ENCODE data around the gene SLC27A5.
A peak's percentile ranks its signal among the peaks of the same experiment; 100 is the strongest.
"Not testable (repeated sequence)": the region's sequence is repeated elsewhere in the genome, so short reads cannot be mapped to it uniquely, and the experiment has no call there.

Gene SLC27A5

GRCh38 chr19:58513213-58513693, 1.5 kb upstream of the SLC27A5 start:
- Histone ChIP-seq H3K4me1 (ENCODE audit: control insufficient read depth, insufficient read depth, low read length) (peaks cover 3% of the 10 kb centered on the region), H3K9me3 (ENCODE audit: control insufficient read depth, low read length) (no peaks in the 10 kb centered on the region), H3K4me3 (ENCODE audit: insufficient read depth, low read depth, low read length) (no peak overlapping the region), H3K27me3 (ENCODE audit: control insufficient read depth, insufficient read depth, low read length, poor library complexity, severe bottlenecking) (no peaks in the 10 kb centered on the region), H3K36me3 (ENCODE audit: control insufficient read depth, insufficient read depth, low read length) (peaks cover 10% of the 10 kb centered on the region), H3K27ac (ENCODE audit: insufficient read depth, low read depth, low read length, poor library complexity, severe bottlenecking) (no peak overlapping the region)
- WGBS, 2 experiments, result 95% methylated on average over 10 of the region's 10 CpGs

GRCh38 chr19:58510084-58510862, 1.5 kb downstream of the SLC27A5 start:
- Histone ChIP-seq H3K27me3 (ENCODE audit: control insufficient read depth, insufficient read depth, low read length, poor library complexity, severe bottlenecking) (no peaks in the 10 kb centered on the region), H3K4me1 (ENCODE audit: control insufficient read depth, insufficient read depth, low read length) (no peaks in the 10 kb centered on the region), H3K9me3 (ENCODE audit: control insufficient read depth, low read length) (no peaks in the 10 kb centered on the region), H3K27ac (ENCODE audit: insufficient read depth, low read depth, low read length, poor library complexity, severe bottlenecking) (no peak overlapping the region), H3K4me3 (ENCODE audit: insufficient read depth, low read depth, low read length) (no peak overlapping the region), H3K36me3 (ENCODE audit: control insufficient read depth, insufficient read depth, low read length) (no peaks in the 10 kb centered on the region)
- WGBS, 2 experiments, result 83 to 89% methylated on average over 8 of the region's 8 CpGs

- no peaks in the 10 kb centered on the region for H3K9me3 ChIP-seq (ENCODE audit: control insufficient read depth, low read length)
- H3K4me3 ChIP-seq (ENCODE audit: insufficient read depth, low read depth, low read length), result no peak overlapping the region
- H3K4me1 ChIP-seq (ENCODE audit: control insufficient read depth, insufficient read depth, low read length), result no peaks in the 10 kb centered on the region
- H3K27me3 ChIP-seq (ENCODE audit: control insufficient read depth, insufficient read depth, low read length, poor library complexity, severe bottlenecking), result no peaks in the 10 kb centered on the region
- H3K36me3 ChIP-seq (ENCODE audit: control insufficient read depth, insufficient read depth, low read length), result no peaks in the 10 kb centered on the region
- no peak overlapping the region for H3K27ac ChIP-seq (ENCODE audit: insufficient read depth, low read depth, low read length, poor library complexity, severe bottlenecking)
- WGBS, 2 experiments, result 92 to 93% methylated on average over 11 of the region's 11 CpGs
Observed at GRCh38 chr19:58509731-58510083, 2.1 kb downstream of the SLC27A5 start.

DNA sequence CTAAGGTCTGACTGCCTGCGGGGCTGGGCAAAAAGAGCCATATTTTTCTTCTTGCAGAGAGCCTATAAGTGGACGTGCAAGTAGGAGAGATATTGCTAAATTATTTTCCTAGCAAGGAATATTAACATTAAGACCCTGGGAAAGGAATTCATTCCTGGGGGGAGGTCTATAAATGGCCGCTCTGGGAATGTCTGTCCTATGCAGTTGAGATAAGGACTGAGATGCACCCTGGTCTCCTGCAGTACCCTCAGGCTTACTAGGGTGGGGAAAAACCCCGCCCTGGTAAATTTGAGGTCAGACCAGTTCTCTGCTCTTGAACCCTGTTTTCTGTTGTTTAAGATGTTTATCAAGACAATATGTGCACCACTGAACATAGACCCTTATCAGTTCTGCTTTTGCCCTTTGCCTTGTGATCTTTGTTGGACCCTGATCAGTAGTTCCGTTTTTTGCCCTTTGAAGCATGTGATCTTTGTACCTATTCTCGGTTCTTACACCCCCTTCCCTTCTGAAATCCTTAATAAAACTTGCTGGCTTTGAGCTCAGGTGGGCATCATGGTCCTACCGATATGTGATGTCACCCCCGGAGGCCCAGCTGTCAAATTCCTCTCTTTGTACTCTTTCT, 4.1 kb downstream of the SLC27A5 start:
- H3K36me3 ChIP-seq (ENCODE audit: control insufficient read depth, insufficient read depth, low read length); H3K27ac ChIP-seq (ENCODE audit: insufficient read depth, low read depth, low read length, poor library complexity, severe bottlenecking); H3K9me3 ChIP-seq (ENCODE audit: control insufficient read depth, low read length); H3K4me3 ChIP-seq (ENCODE audit: insufficient read depth, low read depth, low read length); H3K4me1 ChIP-seq (ENCODE audit: control insufficient read depth, insufficient read depth, low read length); H3K27me3 ChIP-seq (ENCODE audit: control insufficient read depth, insufficient read depth, low read length, poor library complexity, severe bottlenecking): not testable (repeated sequence)
- 89% methylated on average over 7 of the region's 8 CpGs for WGBS, 2 experiments

- Histone ChIP-seq H3K9me3 (ENCODE audit: control insufficient read depth, low read length) (no peaks in the 10 kb centered on the region), H3K4me3 (ENCODE audit: insufficient read depth, low read depth, low read length) (peak overlapping the region; percentile 82), H3K4me1 (ENCODE audit: control insufficient read depth, insufficient read depth, low read length) (peaks cover 11% of the 10 kb centered on the region), H3K36me3 (ENCODE audit: control insufficient read depth, insufficient read depth, low read length) (no peaks in the 10 kb centered on the region), H3K27me3 (ENCODE audit: control insufficient read depth, insufficient read depth, low read length, poor library complexity, severe bottlenecking) (no peaks in the 10 kb centered on the region), H3K27ac (ENCODE audit: insufficient read depth, low read depth, low read length, poor library complexity, severe bottlenecking) (no peak overlapping the region)
- 93 to 94% methylated on average over 14 of the region's 14 CpGs for WGBS, 2 experiments
Observed at GRCh38 chr19:58500242-58500641, 11.6 kb downstream of the SLC27A5 start.

GRCh38 chr19:58499021-58499927, 12.5 kb downstream of the SLC27A5 start:
- H3K27me3 ChIP-seq (ENCODE audit: control insufficient read depth, insufficient read depth, low read length, poor library complexity, severe bottlenecking), result no peaks in the 10 kb centered on the region
- no peaks in the 10 kb centered on the region for H3K36me3 ChIP-seq (ENCODE audit: control insufficient read depth, insufficient read depth, low read length)
- H3K4me1 ChIP-seq (ENCODE audit: control insufficient read depth, insufficient read depth, low read length), result peaks cover 11% of the 10 kb centered on the region
- peak overlapping the region; percentile 82 for H3K4me3 ChIP-seq (ENCODE audit: insufficient read depth, low read depth, low read length)
- WGBS, 2 experiments, result 2% methylated on average over 60 of the region's 60 CpGs
- H3K27ac ChIP-seq (ENCODE audit: insufficient read depth, low read depth, low read length, poor library complexity, severe bottlenecking), result no peak overlapping the region
- H3K9me3 ChIP-seq (ENCODE audit: control insufficient read depth, low read length), result no peaks in the 10 kb centered on the region

- H3K4me3 ChIP-seq (ENCODE audit: insufficient read depth, low read depth, low read length), result peak overlapping the region; percentile 33
Observed at GRCh38 chr19:58498316-58499020, 13.3 kb downstream of the SLC27A5 start.

DNA sequence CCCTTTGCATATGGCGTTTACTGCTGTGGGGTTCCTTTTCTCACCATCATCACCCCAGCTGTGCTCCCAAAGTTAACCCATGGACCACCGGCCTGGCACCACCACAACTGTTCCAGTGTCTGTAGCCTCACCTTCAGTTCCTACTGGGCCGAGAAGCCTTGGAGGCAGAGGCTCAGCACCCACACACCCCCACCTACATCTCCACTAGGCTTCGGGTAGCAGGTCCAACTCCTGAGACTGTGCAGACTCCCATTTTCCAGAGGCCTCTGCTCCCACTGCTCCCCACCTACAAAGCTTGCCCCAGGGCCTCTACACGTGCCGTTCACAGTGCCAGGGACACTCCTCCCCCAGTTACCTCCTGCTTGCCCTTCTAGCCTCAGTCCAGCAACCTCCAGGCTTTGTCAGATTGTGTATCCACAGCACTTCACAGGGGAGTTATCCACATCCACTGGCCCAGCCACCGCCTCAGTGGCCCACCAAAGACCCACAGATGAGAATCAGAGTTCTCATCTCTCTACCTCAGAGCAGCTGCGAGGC, 14.1 kb downstream of the SLC27A5 start:
- WGBS, 2 experiments, result 90 to 91% methylated on average over 8 of the region's 8 CpGs
- H3K36me3 ChIP-seq (ENCODE audit: control insufficient read depth, insufficient read depth, low read length), result no peaks in the 10 kb centered on the region

More at GRCh38 chr19:58498316-58499020, 13.3 kb downstream of the SLC27A5 start:
- Histone ChIP-seq H3K27ac (ENCODE audit: insufficient read depth, low read depth, low read length, poor library complexity, severe bottlenecking) (no peak overlapping the region), H3K36me3 (ENCODE audit: control insufficient read depth, insufficient read depth, low read length) (no peaks in the 10 kb centered on the region), H3K9me3 (ENCODE audit: control insufficient read depth, low read length) (no peaks in the 10 kb centered on the region), H3K4me1 (ENCODE audit: control insufficient read depth, insufficient read depth, low read length) (peaks cover 11% of the 10 kb centered on the region), H3K27me3 (ENCODE audit: control insufficient read depth, insufficient read depth, low read length, poor library complexity, severe bottlenecking) (no peaks in the 10 kb centered on the region)
- 62 to 67% methylated on average over 22 of the region's 22 CpGs for WGBS, 2 experiments

DNA sequence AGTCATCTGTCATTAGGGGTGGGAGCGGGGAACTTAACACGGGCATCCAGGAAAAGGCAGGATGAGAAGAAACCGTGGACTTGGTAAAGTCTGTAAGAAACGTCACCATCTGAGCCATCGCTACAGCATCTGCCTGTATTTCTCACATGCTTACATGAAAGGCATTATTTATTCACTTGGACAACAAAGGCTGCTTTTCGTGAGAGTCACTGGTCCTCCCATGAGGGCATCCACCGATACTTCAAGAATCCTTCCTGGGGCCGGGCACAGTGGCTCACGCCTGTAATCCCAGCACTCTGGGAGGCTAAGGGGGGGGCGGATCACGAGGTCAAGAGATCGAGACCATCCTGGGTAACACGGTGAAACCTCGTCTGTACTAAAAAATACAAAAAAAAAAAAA, 19.5 kb downstream of the SLC27A5 start:
- Histone ChIP-seq H3K9me3 (ENCODE audit: control insufficient read depth, low read length) (no peaks in the 10 kb centered on the region), H3K36me3 (ENCODE audit: control insufficient read depth, insufficient read depth, low read length) (no peaks in the 10 kb centered on the region), H3K27ac (ENCODE audit: insufficient read depth, low read depth, low read length, poor library complexity, severe bottlenecking) (no peak overlapping the region), H3K4me1 (ENCODE audit: control insufficient read depth, insufficient read depth, low read length) (no peaks in the 10 kb centered on the region), H3K27me3 (ENCODE audit: control insufficient read depth, insufficient read depth, low read length, poor library complexity, severe bottlenecking) (no peaks in the 10 kb centered on the region), H3K4me3 (ENCODE audit: insufficient read depth, low read depth, low read length) (no peak overlapping the region)
- WGBS, 2 experiments, result 87 to 88% methylated on average over 14 of the region's 14 CpGs

More for the DNA sequence above, 14.1 kb downstream of the SLC27A5 start:
- no peak overlapping the region for H3K4me3 ChIP-seq (ENCODE audit: insufficient read depth, low read depth, low read length)
- no peak overlapping the region for H3K27ac ChIP-seq (ENCODE audit: insufficient read depth, low read depth, low read length, poor library complexity, severe bottlenecking)
- H3K4me1 ChIP-seq (ENCODE audit: control insufficient read depth, insufficient read depth, low read length), result peaks cover 11% of the 10 kb centered on the region
- H3K9me3 ChIP-seq (ENCODE audit: control insufficient read depth, low read length), result no peaks in the 10 kb centered on the region
- no peaks in the 10 kb centered on the region for H3K27me3 ChIP-seq (ENCODE audit: control insufficient read depth, insufficient read depth, low read length, poor library complexity, severe bottlenecking)

All from ectodermal cell (in vitro differentiated cells).